ENCODE measurements around the gene PTGES. TPM values are rescaled to one million over a fixed set of nuclear protein-coding genes. Genes with fewer than 3 reads are reported as not detected.
"Not testable (repeated sequence)": the region's sequence is repeated elsewhere in the genome, so short reads cannot be mapped to it uniquely, and the experiment has no call there.

Gene PTGES
- total and polyA plus RNA-seq, 7 donors: 0.32 to 0.68 (median 0.40) TPM

GRCh38 chr9:129765764-129766317 is 13.0 kb upstream of the PTGES start:
- intact Hi-C loops (cut with DNase I): no loop called here
- Histone ChIP-seq H3K27ac (no peak overlapping the region), H3K27me3 (ENCODE audit: insufficient read depth in 3 of 3, low read length in 2 of 3) (no peaks in the 10 kb centered on the region), H3K4me3 (no peak overlapping the region), H3K36me3 (ENCODE audit: insufficient read depth in 1 of 2, low read depth in 1 of 2) (no peaks in the 10 kb centered on the region), H3K4me1 (no peaks in the 10 kb centered on the region), H3K9me3 (no peaks in the 10 kb centered on the region)
- DNase-seq (no peak), ATAC-seq (no peak)
- TF ChIP-seq CTCF (IDR thresholded peaks at IDR 0.05): no peak
- WGBS, 3 donors: 77 to 86% (median 86%) methylated on average over 4 of the region's 4 CpGs

- H3K27ac ChIP-seq: peak overlapping the region; percentile 53
- no peaks in the 10 kb centered on the region for H3K36me3 ChIP-seq (ENCODE audit: insufficient read depth in 1 of 2, low read depth in 1 of 2)
- H3K9me3 ChIP-seq: no peaks in the 10 kb centered on the region
- peaks cover 0 to 11% (median 2%) of the 10 kb centered on the region in 3 donors for H3K27me3 ChIP-seq (ENCODE audit: insufficient read depth in 3 of 3, low read length in 2 of 3)
- 68 to 72% (median 71%) methylated on average over 13 of the region's 13 CpGs for WGBS, 3 donors
- no peak overlapping the region for H3K4me3 ChIP-seq
- TF ChIP-seq CTCF (IDR thresholded peaks at IDR 0.05): no peak
- ATAC-seq: peak; percentile 13 to 59 (median 42)
- no peaks in the 10 kb centered on the region for H3K4me1 ChIP-seq
- intact Hi-C loops (cut with DNase I): no loop called here
- DNase-seq: no peak
Observed at GRCh38 chr9:129762985-129763926, 10.4 kb upstream of the PTGES start.

GRCh38 chr9:129762370-129762984 is 9.6 kb upstream of the PTGES start:
- intact Hi-C loops (cut with DNase I); H3K4me3 ChIP-seq; H3K9me3 ChIP-seq; H3K36me3 ChIP-seq (ENCODE audit: insufficient read depth in 1 of 2, low read depth in 1 of 2); H3K4me1 ChIP-seq: not testable (repeated sequence)
- H3K27me3 ChIP-seq (ENCODE audit: insufficient read depth in 3 of 3, low read length in 2 of 3): peaks cover 0 to 11% (median 2%) of the 10 kb centered on the region in 3 donors
- ATAC-seq: peak; percentile 28 to 73 (median 54)
- peak in 1 of 2 donors; percentile 68 for DNase-seq
- peak overlapping the region; percentile 53 for H3K27ac ChIP-seq
- WGBS, 3 donors: 49 to 57% (median 54%) methylated on average over 12 to 13 of the region's 13 CpGs

- H3K4me3 ChIP-seq: no peak overlapping the region
- H3K9me3 ChIP-seq: no peaks in the 10 kb centered on the region
- intact Hi-C loops (cut with DNase I): no loop called here
- DNase-seq (no peak), ATAC-seq (peak in 2 of 4 donors; percentile 23 to 59)
- no peaks in the 10 kb centered on the region for H3K4me1 ChIP-seq
- TF ChIP-seq CTCF (IDR thresholded peaks at IDR 0.05): no peak
- no peaks in the 10 kb centered on the region for H3K36me3 ChIP-seq (ENCODE audit: insufficient read depth in 1 of 2, low read depth in 1 of 2)
- peaks cover 0 to 11% (median 2%) of the 10 kb centered on the region in 3 donors for H3K27me3 ChIP-seq (ENCODE audit: insufficient read depth in 3 of 3, low read length in 2 of 3)
- peak overlapping the region; percentile 37 for H3K27ac ChIP-seq
- WGBS, 3 donors: 22 to 40% (median 25%) methylated on average over 6 of the region's 6 CpGs
Observed at GRCh38 chr9:129761901-129762369, 9.1 kb upstream of the PTGES start.

Data from psoas muscle (tissue), 8 donors.